Measurements from ENCODE around the gene THRA.

Gene THRA

DNA sequence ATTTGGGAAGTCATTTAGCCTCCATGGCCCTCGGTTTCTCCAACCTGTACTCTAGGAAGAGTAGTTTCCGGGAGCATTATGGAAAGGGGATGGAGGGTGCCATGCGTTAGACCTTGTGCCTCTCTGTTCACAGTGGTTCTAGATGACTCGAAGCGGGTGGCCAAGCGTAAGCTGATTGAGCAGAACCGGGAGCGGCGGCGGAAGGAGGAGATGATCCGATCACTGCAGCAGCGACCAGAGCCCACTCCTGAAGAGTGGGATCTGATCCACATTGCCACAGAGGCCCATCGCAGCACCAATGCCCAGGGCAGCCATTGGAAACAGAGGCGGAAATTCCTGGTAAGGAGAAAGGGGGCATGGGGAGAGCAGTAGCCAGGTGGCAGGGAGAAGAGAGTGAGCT is 21.7 kb downstream of the THRA start:
- no peak overlapping the region for H3K4me3 Mint-ChIP-seq
- peaks cover 12% of the 10 kb centered on the region for H3K4me1 Mint-ChIP-seq
- no peak overlapping the region for H3K27ac Mint-ChIP-seq
- peaks cover 5% of the 10 kb centered on the region for H3K36me3 Mint-ChIP-seq
- H3K9me3 Mint-ChIP-seq, result no peaks in the 10 kb centered on the region
- H3K27me3 Mint-ChIP-seq, result no peaks in the 10 kb centered on the region

DNA sequence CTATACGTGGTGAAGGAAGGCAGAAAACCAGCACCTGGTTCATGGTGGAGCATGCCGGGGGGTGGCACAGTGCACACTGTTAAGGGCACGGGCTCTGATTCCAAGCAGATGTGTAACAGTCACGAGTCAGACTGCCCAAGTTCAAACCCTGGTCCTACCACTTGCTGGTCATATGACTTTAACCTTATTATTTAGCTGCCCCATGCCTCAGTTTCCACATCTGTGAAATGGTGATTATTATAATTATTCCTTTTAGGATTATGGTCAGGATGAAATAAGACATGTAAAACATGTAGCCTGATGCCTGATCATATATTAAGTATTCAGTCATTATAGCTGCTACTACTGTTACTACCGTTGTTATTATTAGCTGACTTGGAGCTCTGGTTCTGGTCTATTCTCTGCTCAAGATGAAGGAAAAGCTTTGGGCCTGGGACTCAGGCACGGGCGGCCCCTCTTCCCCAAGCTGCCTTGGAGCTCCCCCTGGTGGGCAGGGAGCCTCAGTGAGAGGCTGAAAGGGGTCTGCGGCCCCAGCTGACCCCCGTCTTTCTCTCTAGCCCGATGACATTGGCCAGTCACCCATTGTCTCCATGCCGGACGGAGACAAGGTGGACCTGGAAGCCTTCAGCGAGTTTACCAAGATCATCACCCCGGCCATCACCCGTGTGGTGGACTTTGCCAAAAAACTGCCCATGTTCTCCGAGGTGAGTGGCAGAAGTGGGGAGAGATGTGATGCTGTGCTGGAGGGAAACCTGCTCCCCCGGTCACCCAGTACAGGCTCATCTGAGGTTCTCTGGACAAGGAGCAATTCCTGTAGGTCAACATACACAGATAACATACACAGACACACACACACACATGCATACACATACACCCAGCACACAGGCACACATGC is 23.6 kb downstream of the THRA start:
- Mint-ChIP-seq H3K4me1 (peaks cover 15% of the 10 kb centered on the region), H3K27ac (no peak overlapping the region), H3K9me3 (no peaks in the 10 kb centered on the region), H3K36me3 (peaks cover 5% of the 10 kb centered on the region), H3K4me3 (no peak overlapping the region), H3K27me3 (no peaks in the 10 kb centered on the region)

- no peak overlapping the region for H3K4me3 Mint-ChIP-seq
- no peaks in the 10 kb centered on the region for H3K9me3 Mint-ChIP-seq
- no peaks in the 10 kb centered on the region for H3K27me3 Mint-ChIP-seq
- H3K4me1 Mint-ChIP-seq, result peaks cover 15% of the 10 kb centered on the region
- peak overlapping the region; percentile 14 for H3K27ac Mint-ChIP-seq
- H3K36me3 Mint-ChIP-seq, result peaks cover 5% of the 10 kb centered on the region
Measured at GRCh38 chr17:40087049-40087794, 24.5 kb downstream of the THRA start.

- peaks cover 15% of the 10 kb centered on the region for H3K4me1 Mint-ChIP-seq
- no peak overlapping the region for H3K27ac Mint-ChIP-seq
- peaks cover 5% of the 10 kb centered on the region for H3K36me3 Mint-ChIP-seq
Measured at GRCh38 chr17:40087903-40088718, 25.3 kb downstream of the THRA start.

GRCh38 chr17:40089077-40089895 is 26.5 kb downstream of the THRA start:
- H3K27ac Mint-ChIP-seq, result peak overlapping the region; percentile 65

More at GRCh38 chr17:40087903-40088718, 25.3 kb downstream of the THRA start:
- no peaks in the 10 kb centered on the region for H3K9me3 Mint-ChIP-seq
- H3K27me3 Mint-ChIP-seq, result no peaks in the 10 kb centered on the region
- H3K4me3 Mint-ChIP-seq, result no peak overlapping the region

DNA sequence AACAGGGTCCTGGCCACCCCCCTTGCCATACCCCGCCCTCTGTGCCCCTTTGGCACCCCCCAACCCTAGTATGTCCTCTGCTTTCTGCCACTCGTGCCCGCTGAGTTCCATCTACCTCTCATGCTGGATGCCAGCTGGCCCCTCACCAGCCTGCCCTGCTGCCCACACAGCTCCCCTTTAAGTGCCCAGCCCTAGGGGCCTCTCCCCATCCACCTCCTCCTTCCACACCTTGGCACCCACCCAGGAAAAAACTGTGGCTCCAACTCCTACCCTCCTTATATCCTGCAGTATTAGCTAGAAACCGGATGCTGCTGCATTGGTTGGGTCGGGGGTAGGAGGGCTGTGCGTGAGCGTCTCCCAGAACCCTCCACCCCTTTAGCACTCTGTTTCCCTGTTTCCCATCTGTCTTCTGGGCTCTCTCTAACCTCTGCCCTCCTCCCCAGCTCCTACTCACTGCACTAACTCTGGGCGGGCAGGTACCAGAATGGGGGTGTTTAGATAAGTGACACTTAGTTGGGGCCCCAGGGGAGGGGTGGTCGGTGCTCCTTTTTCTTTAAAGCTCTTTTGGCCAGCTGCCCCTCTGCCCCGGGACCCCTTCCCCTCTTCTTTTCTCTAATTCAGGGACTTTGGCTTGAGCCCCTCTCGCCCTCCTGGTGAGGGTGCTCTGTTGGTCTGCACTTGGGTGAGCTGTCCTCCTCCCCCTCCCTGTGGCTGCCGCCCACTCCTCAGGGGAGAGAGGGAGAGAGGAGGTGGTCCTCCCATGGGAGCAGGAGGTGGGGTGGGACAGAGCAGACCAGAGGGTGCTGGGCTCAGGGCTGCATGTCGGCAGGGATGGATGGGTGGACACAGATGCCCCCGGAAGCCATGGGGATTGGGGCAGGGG is 27.7 kb downstream of the THRA start:
- H3K27me3 Mint-ChIP-seq, result no peaks in the 10 kb centered on the region
- no peak overlapping the region for H3K4me3 Mint-ChIP-seq
- H3K4me1 Mint-ChIP-seq, result peaks cover 38% of the 10 kb centered on the region
- H3K36me3 Mint-ChIP-seq, result peaks cover 6% of the 10 kb centered on the region
- H3K27ac Mint-ChIP-seq, result no peak overlapping the region
- H3K9me3 Mint-ChIP-seq, result no peaks in the 10 kb centered on the region

More at GRCh38 chr17:40089077-40089895, 26.5 kb downstream of the THRA start:
- Mint-ChIP-seq H3K4me1 (peaks cover 26% of the 10 kb centered on the region), H3K27me3 (no peaks in the 10 kb centered on the region), H3K9me3 (no peaks in the 10 kb centered on the region), H3K36me3 (peaks cover 7% of the 10 kb centered on the region), H3K4me3 (no peak overlapping the region)

- Mint-ChIP-seq H3K27me3 (no peaks in the 10 kb centered on the region), H3K4me3 (no peak overlapping the region), H3K36me3 (peaks cover 12% of the 10 kb centered on the region), H3K9me3 (no peaks in the 10 kb centered on the region), H3K4me1 (peaks cover 47% of the 10 kb centered on the region), H3K27ac (no peak overlapping the region)
Measured at GRCh38 chr17:40091691-40092397, 29.1 kb downstream of the THRA start.

DNA sequence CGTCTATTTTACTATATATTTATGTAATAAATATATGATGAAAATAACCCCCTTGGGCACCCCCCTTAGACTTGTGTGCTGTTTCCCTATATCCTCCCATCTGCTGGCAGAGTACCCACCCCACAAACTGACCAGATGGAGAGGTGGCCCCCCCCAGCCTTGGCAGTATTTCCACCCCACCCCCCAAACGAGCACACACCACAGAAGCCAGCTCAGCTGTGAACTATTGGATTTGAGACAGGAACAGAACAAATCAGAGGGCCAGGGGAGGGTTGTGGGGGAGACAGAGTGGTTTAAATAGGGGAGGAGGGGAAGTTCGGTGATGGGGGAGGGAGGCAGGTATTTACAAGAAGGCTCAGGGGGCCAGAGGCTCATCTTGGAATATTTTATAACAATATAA is 29.8 kb downstream of the THRA start:
- Mint-ChIP-seq H3K9me3 (no peaks in the 10 kb centered on the region), H3K27me3 (no peaks in the 10 kb centered on the region), H3K4me3 (no peak overlapping the region), H3K4me1 (peaks cover 50% of the 10 kb centered on the region), H3K27ac (no peak overlapping the region), H3K36me3 (peaks cover 11% of the 10 kb centered on the region)

- Mint-ChIP-seq H3K36me3 (peaks cover 11% of the 10 kb centered on the region), H3K9me3 (no peaks in the 10 kb centered on the region), H3K4me3 (no peak overlapping the region), H3K27me3 (no peaks in the 10 kb centered on the region), H3K27ac (peak overlapping the region; percentile 42), H3K4me1 (peaks cover 55% of the 10 kb centered on the region)
Measured at GRCh38 chr17:40093005-40093579, 30.3 kb downstream of the THRA start.

DNA sequence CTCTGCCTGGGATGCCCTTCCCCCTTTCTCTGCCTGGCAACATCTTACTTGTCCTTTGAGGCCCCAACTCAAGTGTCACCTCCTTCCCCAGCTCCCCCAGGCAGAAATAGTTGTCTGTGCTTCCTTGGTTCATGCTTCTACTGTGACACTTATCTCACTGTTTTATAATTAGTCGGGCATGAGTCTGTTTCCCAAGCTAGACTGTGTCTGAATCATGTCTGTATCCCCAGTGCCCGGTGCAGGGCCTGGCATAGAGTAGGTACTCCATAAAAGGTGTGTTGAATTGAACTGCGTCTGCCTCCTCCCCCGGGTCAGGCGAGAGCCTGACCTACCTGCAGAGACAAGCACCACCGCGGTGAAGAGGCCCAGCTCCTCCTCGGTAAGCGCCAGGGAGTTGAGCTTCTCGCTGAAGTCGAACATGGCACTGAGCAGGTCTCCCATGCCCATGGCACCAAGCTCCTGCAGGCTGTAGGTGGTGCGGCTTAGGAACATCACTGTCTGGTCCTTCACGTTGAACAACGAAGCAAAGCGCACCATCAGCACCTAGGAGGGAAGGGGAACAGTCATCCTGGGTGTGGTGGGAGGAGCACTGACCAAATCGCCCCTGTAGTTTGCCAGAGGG is 30.9 kb downstream of the THRA start:
- H3K36me3 Mint-ChIP-seq, result peaks cover 11% of the 10 kb centered on the region
- H3K27ac Mint-ChIP-seq, result peak overlapping the region; percentile 42
- no peaks in the 10 kb centered on the region for H3K27me3 Mint-ChIP-seq
- no peak overlapping the region for H3K4me3 Mint-ChIP-seq
- H3K4me1 Mint-ChIP-seq, result peaks cover 61% of the 10 kb centered on the region
- no peaks in the 10 kb centered on the region for H3K9me3 Mint-ChIP-seq

DNA sequence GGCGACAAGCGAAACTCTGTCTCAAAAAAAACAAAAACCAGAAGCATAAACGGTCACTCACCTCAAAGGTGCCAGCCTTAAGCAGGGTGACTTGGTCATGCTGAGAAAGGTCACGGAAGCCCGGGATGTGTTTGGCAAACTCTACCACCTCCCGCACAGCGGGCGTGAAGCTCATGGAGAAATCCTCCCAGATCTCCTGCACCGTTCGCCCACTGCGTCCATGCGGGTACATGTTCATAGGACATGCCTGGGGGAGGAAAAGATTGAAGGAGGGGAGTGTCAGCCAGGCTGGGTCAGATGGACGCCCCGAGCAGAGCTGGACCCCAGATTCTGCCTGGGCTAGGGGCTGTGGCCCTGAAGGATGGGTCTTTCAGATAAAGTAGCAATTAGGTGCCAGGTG is 32.1 kb downstream of the THRA start:
- H3K9me3 Mint-ChIP-seq, result no peaks in the 10 kb centered on the region
- H3K4me1 Mint-ChIP-seq, result peaks cover 63% of the 10 kb centered on the region
- no peak overlapping the region for H3K27ac Mint-ChIP-seq
- no peak overlapping the region for H3K4me3 Mint-ChIP-seq
- peaks cover 11% of the 10 kb centered on the region for H3K36me3 Mint-ChIP-seq
- H3K27me3 Mint-ChIP-seq, result no peaks in the 10 kb centered on the region

DNA sequence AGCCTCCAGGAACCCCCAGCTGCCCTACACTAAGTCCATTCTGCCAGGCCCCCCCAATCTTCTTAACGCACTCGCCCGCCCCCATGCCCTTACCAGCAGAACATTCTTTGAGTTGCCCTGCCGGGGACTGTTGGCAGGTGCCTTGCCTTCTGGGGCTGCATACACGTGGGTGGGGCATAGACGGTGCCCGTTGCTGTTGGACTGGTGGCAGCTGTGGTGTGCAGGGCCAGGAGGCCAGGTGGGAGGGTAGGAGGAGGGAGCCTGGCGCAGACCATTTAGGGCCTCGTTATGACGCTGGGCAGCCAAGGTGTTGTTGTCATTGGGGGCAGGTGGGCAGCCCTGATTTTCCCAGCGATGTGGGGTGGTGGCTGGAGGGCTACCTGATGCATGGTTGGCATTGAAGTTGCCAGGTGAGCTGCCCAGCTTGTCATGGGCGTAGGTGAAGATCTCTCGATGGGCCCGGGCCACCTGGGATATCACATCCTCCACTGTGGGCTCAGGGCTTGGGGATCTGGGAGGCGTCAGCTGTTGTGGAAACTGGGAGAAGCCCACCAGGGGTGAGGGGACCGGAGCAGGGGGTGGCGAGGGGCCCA is 32.7 kb downstream of the THRA start:
- peaks cover 11% of the 10 kb centered on the region for H3K36me3 Mint-ChIP-seq
- H3K4me1 Mint-ChIP-seq, result peaks cover 69% of the 10 kb centered on the region
- H3K4me3 Mint-ChIP-seq, result peak overlapping the region; percentile 44
- no peaks in the 10 kb centered on the region for H3K9me3 Mint-ChIP-seq
- H3K27ac Mint-ChIP-seq, result peak overlapping the region; percentile 86
- H3K27me3 Mint-ChIP-seq, result no peaks in the 10 kb centered on the region

Measured in activated naive CD4-positive, alpha-beta T cell treated with anti-CD3 and anti-CD28 coated beads, Interleukin-2, amount 50 U/mL, for 24 hours (primary cell).